C4-2B (cell line): ENCODE measurements around the gene CCDC9B.

ENCODE experiments used
- H3K27ac ChIP-seq: fragments of 450-650 bp; 2 replicates; pipeline ENCODE4 v1.5.1; 2017
- ZFX ChIP-seq: fragments of 450-650 bp; IDR thresholded peaks from 2 replicates; pipeline ENCODE4 v1.6.1; 2017
- TF ChIP-seq, protein P1 (sequence below): fragments of 450-650 bp; conservative IDR thresholded peaks from 2 replicates; pipeline ENCODE4 v1.5.1; 2017; ENCODE audit warnings: mild to moderate bottlenecking

Gene CCDC9B

DNA sequence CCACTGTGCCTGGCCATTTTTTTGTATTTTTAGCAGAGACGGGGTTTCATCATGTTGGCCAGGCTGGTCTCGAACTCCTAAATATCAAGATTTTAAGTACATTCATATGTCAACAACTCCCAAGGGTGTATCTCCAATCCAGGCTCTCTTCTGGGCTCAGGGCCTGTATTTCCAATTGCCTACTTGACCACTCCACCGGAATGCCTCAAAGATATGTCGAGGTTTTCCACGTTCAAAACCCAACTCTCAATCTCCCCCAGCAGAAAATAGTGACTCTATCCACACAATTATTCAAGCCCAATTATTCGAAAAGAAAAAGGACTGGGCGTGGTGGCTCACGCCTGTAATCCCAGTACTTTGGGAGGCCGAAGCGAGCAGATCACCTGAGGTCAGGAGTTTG, 39.9 kb upstream of the CCDC9B start:
- no peak for TF ChIP-seq ZFX
- H3K27ac ChIP-seq: no peak overlapping the region

DNA sequence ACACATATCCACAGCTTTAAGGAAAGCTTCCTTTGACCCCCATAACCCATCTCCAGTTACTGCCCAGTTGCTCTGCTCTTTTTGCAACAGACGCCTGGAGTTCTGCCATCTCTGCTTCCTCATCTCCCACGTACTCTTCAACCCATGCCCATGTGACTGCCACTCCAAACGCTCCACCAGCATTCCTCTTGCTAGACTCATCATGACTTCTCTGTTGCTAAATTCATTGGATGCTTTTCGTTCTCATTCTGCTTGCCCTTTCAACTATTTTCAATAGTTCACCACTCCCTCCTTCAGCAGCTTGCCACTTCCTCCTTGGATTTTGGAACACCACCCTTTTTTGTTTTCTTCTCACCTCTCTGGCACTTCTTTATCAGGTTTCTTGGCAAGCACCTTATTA, 39.1 kb upstream of the CCDC9B start:
- no peak overlapping the region for H3K27ac ChIP-seq
- no peak for TF ChIP-seq ZFX
- TF ChIP-seq, protein P1, sequence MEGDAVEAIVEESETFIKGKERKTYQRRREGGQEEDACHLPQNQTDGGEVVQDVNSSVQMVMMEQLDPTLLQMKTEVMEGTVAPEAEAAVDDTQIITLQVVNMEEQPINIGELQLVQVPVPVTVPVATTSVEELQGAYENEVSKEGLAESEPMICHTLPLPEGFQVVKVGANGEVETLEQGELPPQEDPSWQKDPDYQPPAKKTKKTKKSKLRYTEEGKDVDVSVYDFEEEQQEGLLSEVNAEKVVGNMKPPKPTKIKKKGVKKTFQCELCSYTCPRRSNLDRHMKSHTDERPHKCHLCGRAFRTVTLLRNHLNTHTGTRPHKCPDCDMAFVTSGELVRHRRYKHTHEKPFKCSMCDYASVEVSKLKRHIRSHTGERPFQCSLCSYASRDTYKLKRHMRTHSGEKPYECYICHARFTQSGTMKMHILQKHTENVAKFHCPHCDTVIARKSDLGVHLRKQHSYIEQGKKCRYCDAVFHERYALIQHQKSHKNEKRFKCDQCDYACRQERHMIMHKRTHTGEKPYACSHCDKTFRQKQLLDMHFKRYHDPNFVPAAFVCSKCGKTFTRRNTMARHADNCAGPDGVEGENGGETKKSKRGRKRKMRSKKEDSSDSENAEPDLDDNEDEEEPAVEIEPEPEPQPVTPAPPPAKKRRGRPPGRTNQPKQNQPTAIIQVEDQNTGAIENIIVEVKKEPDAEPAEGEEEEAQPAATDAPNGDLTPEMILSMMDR: no peak

DNA sequence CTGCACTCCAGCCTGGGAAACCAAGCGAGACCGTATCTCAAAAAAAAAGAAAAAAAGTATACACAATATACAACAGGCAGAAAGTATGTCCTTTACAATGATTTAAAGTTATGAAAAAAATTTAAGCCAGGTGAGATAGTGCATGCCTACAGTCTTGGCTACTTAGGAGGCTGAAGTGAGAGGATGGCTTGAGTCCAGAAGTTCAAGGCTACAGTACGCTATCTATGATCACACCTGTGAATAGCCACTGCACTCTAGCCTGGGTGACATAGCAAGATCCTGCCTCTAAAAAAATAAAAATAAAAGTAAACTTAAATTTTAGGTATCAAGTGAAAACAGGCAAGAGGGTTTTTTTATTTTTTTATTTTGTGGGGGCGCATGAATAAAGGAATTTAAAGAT, 38.6 kb upstream of the CCDC9B start:
- no peak overlapping the region for H3K27ac ChIP-seq

DNA sequence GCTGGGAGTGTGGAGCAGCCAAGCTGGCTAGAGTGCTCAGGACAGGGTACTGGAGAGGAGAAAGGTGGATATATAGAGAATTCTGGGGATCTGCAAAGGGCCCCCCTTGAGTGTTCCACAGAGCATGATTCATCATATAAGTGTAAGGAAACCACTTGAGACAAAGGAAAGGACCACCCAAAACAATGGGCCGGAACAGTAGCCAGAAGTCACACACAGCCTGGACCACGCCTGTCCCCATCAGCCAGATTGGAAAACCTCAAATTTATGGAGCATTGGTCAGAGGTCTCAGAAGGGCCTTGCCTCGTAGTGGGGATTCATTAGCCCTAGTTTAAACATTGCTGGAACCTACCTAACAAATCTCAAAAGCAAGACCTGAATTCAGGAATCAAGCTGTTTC, 36.9 kb upstream of the CCDC9B start:
- no peak overlapping the region for H3K27ac ChIP-seq
- TF ChIP-seq ZFX: no peak
- TF ChIP-seq, protein P1: no peak

More for the DNA sequence above, 38.6 kb upstream of the CCDC9B start:
- no peak for TF ChIP-seq ZFX
- TF ChIP-seq, protein P1: no peak

DNA sequence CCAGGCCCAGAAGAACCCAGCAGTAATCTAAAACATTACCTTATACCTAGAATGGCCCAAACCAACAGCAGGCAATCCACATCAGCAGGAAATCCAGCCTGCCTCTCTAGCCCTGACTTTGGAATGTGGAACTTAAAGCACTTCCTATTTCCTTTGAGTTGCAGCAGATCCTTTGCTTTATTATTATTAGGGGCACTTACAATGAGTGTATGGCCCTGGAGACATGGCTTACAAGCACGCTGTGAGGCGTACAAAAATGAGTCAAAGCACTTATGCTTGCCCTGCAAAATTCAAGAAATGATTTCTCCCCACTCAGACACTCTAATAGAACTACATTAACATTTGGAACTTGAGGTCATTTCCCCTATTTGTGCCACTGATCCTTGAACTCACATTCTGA, 32.2 kb upstream of the CCDC9B start:
- no peak for TF ChIP-seq ZFX
- TF ChIP-seq, protein P1: no peak

DNA sequence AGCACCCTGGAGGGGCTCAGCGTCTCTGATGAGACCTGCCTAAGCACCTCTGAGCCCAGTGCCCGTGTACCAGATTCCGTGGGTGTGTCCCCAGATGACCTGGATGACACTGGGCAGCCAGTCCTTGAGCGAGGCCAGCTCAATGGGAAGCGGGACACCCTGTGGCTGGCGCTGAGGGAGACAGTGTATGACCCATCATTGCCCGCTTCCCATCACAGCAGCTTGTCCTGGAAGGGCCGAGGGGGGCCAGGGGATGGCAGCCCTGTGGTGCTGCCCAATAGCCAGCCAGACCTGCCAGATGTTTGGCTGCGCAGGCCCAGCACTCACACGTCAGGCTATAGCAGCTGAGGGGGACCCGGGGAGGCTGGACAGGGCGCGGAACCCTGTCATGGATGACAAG, 29.2 kb upstream of the CCDC9B start:
- no peak overlapping the region for H3K27ac ChIP-seq
- no peak for TF ChIP-seq ZFX
- TF ChIP-seq, protein P1: no peak

More for the DNA sequence above, 32.2 kb upstream of the CCDC9B start:
- no peak overlapping the region for H3K27ac ChIP-seq

DNA sequence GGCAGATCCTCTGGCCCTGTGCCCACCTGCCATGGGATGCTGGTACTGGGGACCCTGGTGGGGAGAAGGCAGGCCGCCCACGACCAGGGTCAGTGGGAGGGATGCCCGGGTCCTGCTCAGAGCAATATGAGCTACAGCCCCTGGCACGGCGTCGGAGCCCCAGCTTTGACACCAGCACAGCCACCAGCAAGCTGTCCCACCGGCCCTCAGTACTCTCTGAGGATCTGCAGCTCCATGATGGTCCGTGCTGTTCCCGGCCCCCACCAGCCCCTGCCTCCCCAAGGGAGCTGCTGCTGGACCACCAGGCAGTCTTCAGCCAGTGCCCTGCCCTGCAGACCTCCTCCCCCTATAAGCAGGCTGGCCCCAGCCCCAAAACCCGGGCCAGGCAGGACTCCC, 28.7 kb upstream of the CCDC9B start:
- no peak overlapping the region for H3K27ac ChIP-seq
- no peak for TF ChIP-seq ZFX
- TF ChIP-seq, protein P1: no peak

DNA sequence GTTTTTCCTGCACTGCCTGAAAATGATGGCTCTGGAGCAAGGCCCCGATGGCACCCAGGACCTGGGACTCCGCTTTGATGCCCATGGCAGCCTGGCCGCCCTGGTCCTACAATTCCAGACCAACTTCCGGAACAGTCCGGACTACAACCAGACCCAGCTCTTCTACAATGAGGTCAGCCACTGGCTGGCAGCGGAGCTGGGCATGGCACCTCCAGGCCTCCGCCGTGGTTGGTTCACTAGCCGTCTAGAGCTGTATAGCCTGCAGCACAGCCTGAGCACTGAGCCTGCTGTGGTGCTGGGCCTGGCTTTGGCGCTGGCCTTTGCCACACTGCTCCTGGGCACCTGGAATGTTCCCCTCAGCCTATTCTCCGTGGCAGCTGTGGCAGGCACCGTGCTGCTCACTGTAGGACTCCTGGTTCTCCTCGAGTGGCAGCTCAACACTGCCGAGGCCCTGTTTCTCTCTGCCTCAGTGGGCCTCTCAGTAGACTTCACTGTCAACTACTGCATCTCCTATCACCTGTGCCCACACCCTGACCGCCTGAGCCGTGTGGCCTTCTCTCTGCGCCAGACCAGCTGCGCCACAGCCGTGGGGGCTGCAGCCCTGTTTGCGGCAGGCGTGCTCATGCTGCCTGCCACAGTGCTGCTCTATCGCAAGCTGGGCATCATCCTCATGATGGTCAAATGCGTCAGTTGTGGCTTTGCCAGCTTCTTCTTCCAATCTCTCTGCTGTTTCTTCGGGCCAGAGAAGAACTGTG, 28.2 kb upstream of the CCDC9B start:
- TF ChIP-seq ZFX: no peak
- TF ChIP-seq, protein P1: no peak
- no peak overlapping the region; the same call in 1 of the 2 replicates for H3K27ac ChIP-seq
